ENCODE data around the gene FAM83E. TPM values are rescaled to one million over a fixed set of nuclear protein-coding genes. Genes with fewer than 3 reads are reported as not detected.

FAM83E gene
- total and polyA plus RNA-seq, 2 of the 8 experiments (the other 6 are each of a cell fraction or from before 2014, with no cell fraction given): 1.8 to 5.3 TPM

GRCh38 chr19:48644839-48645619 lies 30.2 kb upstream of the FAM83E start:
- Histone ChIP-seq H3K4me2 (ENCODE audit: insufficient read depth in 1 of 2, low read depth in 2 of 2, low read length in 2 of 2) (peak overlapping the region; percentile 89 to 98), H3K4ac (replicated peaks; ENCODE audit: insufficient read length, low read depth, low read length) (peak overlapping the region; percentile 3), H3K14ac (ENCODE audit: insufficient read length) (no peak overlapping the region), H3K9ac (replicated peaks in 1 of 4; ENCODE audit: extremely low read depth in 1 of 4, low read depth in 3 of 4, low read length in 3 of 4) (peak overlapping the region in 3 of 4 experiments; percentile 40 to 73 (median 43); a peak in 4 of 7 replicates), H4K5ac (ENCODE audit: insufficient read length, low read depth, low read length) (peak overlapping the region; percentile 76), H4K91ac (replicated peaks; ENCODE audit: insufficient read length, low read length) (peak overlapping the region; percentile 94), H3K9me3 (ENCODE audit: insufficient read depth in 2 of 2, low read depth in 1 of 2, low read length in 1 of 2) (no peaks in the 10 kb centered on the region), H2BK12ac (ENCODE audit: low read depth, low read length) (peak overlapping the region; percentile 84), H3K18ac (ENCODE audit: extremely low read depth, low read length) (peak overlapping the region; percentile 95), H2BK5ac (ENCODE audit: low read depth, low read length) (peak overlapping the region; percentile 99; the same call in 1 of the 2 replicates), H2BK20ac (ENCODE audit: low read length) (0 out of 2 replicates have a peak overlapping the region, but pooled peaks have one; percentile 48), H3K23ac (ENCODE audit: insufficient read length) (no peak overlapping the region), H3K27me3 (replicated peaks in 1 of 4; ENCODE audit: control insufficient read depth in 3 of 4, extremely low read depth in 1 of 4, insufficient read depth in 3 of 4, low read length in 3 of 4) (no peaks in the 10 kb centered on the region), H2AK5ac (ENCODE audit: low read depth, low read length) (no peak overlapping the region), H4K20me1 (replicated peaks in 1 of 2; ENCODE audit: control insufficient read depth in 1 of 2, insufficient read depth in 2 of 2, low read length in 2 of 2) (no peaks in the 10 kb centered on the region), H2AFZ (ENCODE audit: low read length) (no peak overlapping the region), H2BK120ac (replicated peaks; ENCODE audit: low read depth, low read length) (peak overlapping the region; percentile 14), H3K27ac (ENCODE audit: low read depth, low read length) (peak overlapping the region; percentile 78; the same call in 1 of the 2 replicates), H4K8ac (ENCODE audit: extremely low read depth, insufficient read depth, low read length) (no peak overlapping the region; the same call in 1 of the 2 replicates), H3K4me3 (ENCODE audit: extremely low read depth in 1 of 4, insufficient read depth in 2 of 4, low read depth in 3 of 4, low read length in 4 of 4) (peak overlapping the region; percentile 68 to 84 (median 82)), H2BK15ac (ENCODE audit: low read length) (no peak overlapping the region), H3K56ac (replicated peaks; ENCODE audit: insufficient read length, low read depth, low read length) (peak overlapping the region; percentile 75), H3K79me2 (ENCODE audit: control insufficient read depth in 1 of 2, insufficient read depth in 2 of 2, low read length in 2 of 2) (peaks cover 0 to 11% of the 10 kb centered on the region in 2 experiments; a peak in 2 of 4 replicates), H3K23me2 (ENCODE audit: low read depth, low read length) (peaks cover 11% of the 10 kb centered on the region), H3K36me3 (ENCODE audit: control insufficient read depth in 2 of 4, insufficient read depth in 4 of 4, low read length in 3 of 4) (no peaks in the 10 kb centered on the region), H3K79me1 (ENCODE audit: low read depth, low read length) (no peaks in the 10 kb centered on the region), H3K4me1 (replicated peaks in 1 of 4; ENCODE audit: control insufficient read depth in 3 of 4, insufficient read depth in 4 of 4, low read length in 3 of 4) (peaks cover 0 to 9% (median 1%) of the 10 kb centered on the region in 4 experiments; a peak in 4 of 7 replicates)
- FAIRE-seq (no peak), DNase-seq (ENCODE audit: low read depth in 1 of 2, low spot score in 2 of 2) (peak in 1 of 2 experiments; percentile 81)
- 3% methylated on average over 23 of the region's 25 CpGs; no CpG with 5 or more reads in 1 of the 2 experiments for WGBS, 2 experiments (ENCODE audit: extremely low coverage in 1 of 2, insufficient coverage in 1 of 2, insufficient read length in 1 of 2, insufficient replicate concordance in 2 of 2, low coverage in 1 of 2, low lambda C conversion rate in 2 of 2, missing lambda C conversion rate in 1 of 2)
- ChIA-PET POLR2A (ENCODE audit: partially characterized antibody) (interaction anchor here (0.9 to 2.9 kb wide), 35 partner anchors 7 to 319 kb away, joined by 3 to 27 read pairs (median 5); partner anchors contain the start of genes FAM83E, FUT2, HSD17B14 and IZUMO1), CTCF (ENCODE audit: partially characterized antibody) (interaction anchor here (0.7 to 3.4 kb wide), 28 partner anchors 10 to 197 kb away, joined by 3 to 26 read pairs (median 4); partner anchors contain the start of genes BCAT2, FUT1 and FUT2)
- TF ChIP-seq RXRA (IDR thresholded peaks at IDR 0.05; ENCODE audit: insufficient read depth, low read depth, low read length) (no peak), SP4 (IDR thresholded peaks at IDR 0.05; ENCODE audit: low read length) (no peak), POU5F1 (IDR thresholded peaks at IDR 0.05; ENCODE audit: low read depth, low read length) (no peak), SAP30 (IDR thresholded peaks at IDR 0.05; ENCODE audit: insufficient read depth, insufficient replicate concordance, low read length) (no peak), SIN3A (conservative IDR thresholded peaks at IDR 0.05 in 1 of 2, IDR thresholded peaks at IDR 0.05 in 1 of 2; ENCODE audit: low read depth in 1 of 2, low read length in 2 of 2) (peak in 1 of 2 experiments; percentile 77; a peak in 1 of 4 replicates), PHF8 (conservative IDR thresholded peaks at IDR 0.05; ENCODE audit: low read depth, low read length) (no peak), CBX8 (IDR thresholded peaks at IDR 0.05; ENCODE audit: borderline replicate concordance, low read depth, low read length) (no peak), FOSL1 (IDR thresholded peaks at IDR 0.05; ENCODE audit: insufficient read depth, low read depth, low read length) (no peak), MAFK (IDR thresholded peaks at IDR 0.05; ENCODE audit: low read depth, low read length) (no peak)
- TF ChIP-seq, protein P1, sequence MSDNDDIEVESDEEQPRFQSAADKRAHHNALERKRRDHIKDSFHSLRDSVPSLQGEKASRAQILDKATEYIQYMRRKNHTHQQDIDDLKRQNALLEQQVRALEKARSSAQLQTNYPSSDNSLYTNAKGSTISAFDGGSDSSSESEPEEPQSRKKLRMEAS (IDR thresholded peaks at IDR 0.05): no peak
